ENCODE measurements around the gene SLC17A6. TPM values are rescaled to one million over a fixed set of nuclear protein-coding genes. Genes with fewer than 3 reads are reported as not detected.

Gene SLC17A6
- total RNA-seq, 1 experiment from 2014 or later: not detected

GRCh38 chr11:22371160-22371559, 33.0 kb downstream of the SLC17A6 start:
- H3K36me3 ChIP-seq (ENCODE audit: low read depth): no peaks in the 10 kb centered on the region
- no peaks in the 10 kb centered on the region for H3K27me3 ChIP-seq (ENCODE audit: insufficient read depth, low read depth)
- no peak overlapping the region for H3K4me2 ChIP-seq
- CTCF ChIA-PET: no interaction called here
- DNase-seq: no peak
- TF ChIP-seq EZH2 (IDR thresholded peaks at IDR 0.05; ENCODE audit: low read depth): no peak
- TF ChIP-seq, protein P1, sequence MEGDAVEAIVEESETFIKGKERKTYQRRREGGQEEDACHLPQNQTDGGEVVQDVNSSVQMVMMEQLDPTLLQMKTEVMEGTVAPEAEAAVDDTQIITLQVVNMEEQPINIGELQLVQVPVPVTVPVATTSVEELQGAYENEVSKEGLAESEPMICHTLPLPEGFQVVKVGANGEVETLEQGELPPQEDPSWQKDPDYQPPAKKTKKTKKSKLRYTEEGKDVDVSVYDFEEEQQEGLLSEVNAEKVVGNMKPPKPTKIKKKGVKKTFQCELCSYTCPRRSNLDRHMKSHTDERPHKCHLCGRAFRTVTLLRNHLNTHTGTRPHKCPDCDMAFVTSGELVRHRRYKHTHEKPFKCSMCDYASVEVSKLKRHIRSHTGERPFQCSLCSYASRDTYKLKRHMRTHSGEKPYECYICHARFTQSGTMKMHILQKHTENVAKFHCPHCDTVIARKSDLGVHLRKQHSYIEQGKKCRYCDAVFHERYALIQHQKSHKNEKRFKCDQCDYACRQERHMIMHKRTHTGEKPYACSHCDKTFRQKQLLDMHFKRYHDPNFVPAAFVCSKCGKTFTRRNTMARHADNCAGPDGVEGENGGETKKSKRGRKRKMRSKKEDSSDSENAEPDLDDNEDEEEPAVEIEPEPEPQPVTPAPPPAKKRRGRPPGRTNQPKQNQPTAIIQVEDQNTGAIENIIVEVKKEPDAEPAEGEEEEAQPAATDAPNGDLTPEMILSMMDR (conservative IDR thresholded peaks at IDR 0.05): no peak
- POLR2A ChIA-PET (ENCODE audit: unreplicated experiment): no interaction called here
- no TSS peak for BruUV-seq (replicated peaks)
- intact Hi-C loops (cut with micrococcal nuclease; ENCODE audit: unreplicated experiment): no loop called here
- no peak overlapping the region for H2AFZ ChIP-seq
- H3K27ac ChIP-seq: no peak overlapping the region
- no peaks in the 10 kb centered on the region for H3K79me2 ChIP-seq (ENCODE audit: low read depth)
- no peaks in the 10 kb centered on the region for H3F3A ChIP-seq (ENCODE audit: insufficient read depth, low read depth)
- H3K4me3 ChIP-seq: no peak overlapping the region
- no peaks in the 10 kb centered on the region for H4K20me1 ChIP-seq (ENCODE audit: insufficient read depth)
- H3K9me2 ChIP-seq (ENCODE audit: insufficient read depth): no peaks in the 10 kb centered on the region
- no peaks in the 10 kb centered on the region for H3K9me3 ChIP-seq (ENCODE audit: insufficient read depth, low read depth)
- no peaks in the 10 kb centered on the region for H3K4me1 ChIP-seq (replicated peaks; ENCODE audit: insufficient read depth)

GRCh38 chr11:22387126-22387525, 48.9 kb downstream of the SLC17A6 start:
- Histone ChIP-seq H3K4me3 (no peak overlapping the region), H3K79me2 (ENCODE audit: low read depth) (no peaks in the 10 kb centered on the region), H3K4me1 (replicated peaks; ENCODE audit: insufficient read depth) (no peaks in the 10 kb centered on the region), H3K9me3 (ENCODE audit: insufficient read depth, low read depth) (no peaks in the 10 kb centered on the region), H3K4me2 (no peak overlapping the region), H3K36me3 (ENCODE audit: low read depth) (no peaks in the 10 kb centered on the region), H3K27ac (no peak overlapping the region), H3F3A (ENCODE audit: insufficient read depth, low read depth) (no peaks in the 10 kb centered on the region), H4K20me1 (ENCODE audit: insufficient read depth) (no peaks in the 10 kb centered on the region), H3K9me2 (ENCODE audit: insufficient read depth) (no peaks in the 10 kb centered on the region), H2AFZ (no peak overlapping the region), H3K27me3 (ENCODE audit: insufficient read depth, low read depth) (no peaks in the 10 kb centered on the region)
- no peak for TF ChIP-seq EZH2 (IDR thresholded peaks at IDR 0.05; ENCODE audit: low read depth)
- TF ChIP-seq, protein P1 (conservative IDR thresholded peaks at IDR 0.05): no peak
- intact Hi-C loops (cut with micrococcal nuclease; ENCODE audit: unreplicated experiment): no loop called here
- CTCF ChIA-PET: no interaction called here
- BruUV-seq (replicated peaks): no TSS peak
- DNase-seq: no peak
- POLR2A ChIA-PET (ENCODE audit: unreplicated experiment): no interaction called here

GRCh38 chr11:22389526-22390282, 51.5 kb downstream of the SLC17A6 start:
- Histone ChIP-seq H3K4me1 (replicated peaks; ENCODE audit: insufficient read depth) (no peaks in the 10 kb centered on the region), H3K9me3 (ENCODE audit: insufficient read depth, low read depth) (no peaks in the 10 kb centered on the region), H3K27ac (no peak overlapping the region), H3K4me2 (no peak overlapping the region), H3F3A (ENCODE audit: insufficient read depth, low read depth) (no peaks in the 10 kb centered on the region), H3K36me3 (ENCODE audit: low read depth) (no peaks in the 10 kb centered on the region), H2AFZ (no peak overlapping the region), H3K4me3 (no peak overlapping the region), H3K79me2 (ENCODE audit: low read depth) (no peaks in the 10 kb centered on the region), H3K27me3 (ENCODE audit: insufficient read depth, low read depth) (no peaks in the 10 kb centered on the region), H3K9me2 (ENCODE audit: insufficient read depth) (no peaks in the 10 kb centered on the region), H4K20me1 (ENCODE audit: insufficient read depth) (no peaks in the 10 kb centered on the region)
- intact Hi-C loops (cut with micrococcal nuclease; ENCODE audit: unreplicated experiment): no loop called here
- TF ChIP-seq EZH2 (IDR thresholded peaks at IDR 0.05; ENCODE audit: low read depth): no peak
- TF ChIP-seq, protein P1 (conservative IDR thresholded peaks at IDR 0.05): no peak
- ChIA-PET POLR2A (ENCODE audit: unreplicated experiment) (no interaction called here), CTCF (no interaction called here)
- BruUV-seq (replicated peaks): no TSS peak
- DNase-seq: no peak

Data from PC-9 (cell line).